HG03520 (cell line): ENCODE data around the gene ANKRD62.
"Not testable (repeated sequence)": the region's sequence is repeated elsewhere in the genome, so short reads cannot be mapped to it uniquely, and the experiment has no call there.

ENCODE experiments used
- ATAC-seq: cut with Tn5 transposase; IDR thresholded peaks from one replicate; pipeline ENCODE4 v1.9.1; 2021; ENCODE audit warnings: mild to moderate bottlenecking, moderate library complexity; ENCODE audit not compliant: unreplicated experiment

ANKRD62 gene

DNA sequence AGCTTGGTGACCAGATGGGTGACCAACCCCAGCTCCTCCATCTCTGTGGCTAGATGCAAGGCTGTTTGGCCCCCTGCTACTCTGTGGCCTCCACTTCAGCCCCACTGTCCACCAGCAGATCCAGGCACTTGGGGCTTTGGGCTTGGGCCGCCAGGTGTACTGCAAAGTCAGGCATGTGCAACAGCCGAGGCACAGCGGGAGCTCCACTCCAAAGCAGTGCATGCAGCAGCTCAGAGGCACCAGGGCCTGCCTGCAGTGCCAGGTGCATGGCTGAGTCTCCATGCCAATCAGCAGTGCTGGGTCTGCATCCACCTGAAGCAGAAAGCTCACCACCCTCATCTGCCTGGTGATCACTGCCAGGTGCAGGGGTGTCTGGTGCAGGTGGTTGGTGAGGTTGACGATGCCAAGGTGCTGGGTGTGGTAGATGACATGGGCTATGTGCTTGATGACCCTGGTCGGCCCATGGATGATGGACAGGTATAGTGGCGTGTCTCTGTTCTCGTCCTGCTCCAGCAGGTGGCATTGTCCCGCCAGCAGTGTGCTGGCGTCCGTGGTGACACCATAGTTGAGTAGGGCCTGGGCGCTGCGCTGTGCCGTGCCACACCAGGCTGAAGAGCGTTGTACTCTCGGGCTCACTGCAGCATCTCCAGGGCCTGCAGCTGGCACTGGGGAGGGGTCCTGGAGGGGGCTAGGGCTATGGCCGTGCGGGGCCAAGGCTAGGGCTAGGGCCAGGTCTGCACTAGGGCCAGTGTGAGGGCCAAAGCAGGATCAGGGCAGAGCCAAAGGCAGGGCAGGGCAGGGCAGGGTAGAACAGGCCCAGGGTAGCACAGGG lies 1.0 kb upstream of the ANKRD62 start:
- no peak for ATAC-seq

DNA sequence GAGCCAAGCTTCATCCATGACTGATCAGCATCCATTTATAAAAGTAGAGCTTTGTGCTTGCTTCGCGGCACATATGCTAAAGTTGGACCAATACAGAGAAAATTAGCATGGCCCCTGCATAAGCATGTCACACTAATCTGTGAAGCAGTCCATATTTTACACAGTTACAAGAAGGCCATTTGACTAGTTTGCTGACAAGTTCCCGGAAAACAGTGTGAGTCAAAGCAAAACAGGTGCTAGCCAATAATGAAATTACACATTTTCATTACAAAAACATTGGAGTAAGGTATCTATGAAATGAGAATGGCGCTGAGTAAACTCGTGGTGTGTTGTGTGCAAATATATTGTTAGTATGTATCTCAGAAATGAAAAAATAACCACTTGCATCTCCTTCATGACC lies 4.7 kb downstream of the ANKRD62 start:
- ATAC-seq = no peak

DNA sequence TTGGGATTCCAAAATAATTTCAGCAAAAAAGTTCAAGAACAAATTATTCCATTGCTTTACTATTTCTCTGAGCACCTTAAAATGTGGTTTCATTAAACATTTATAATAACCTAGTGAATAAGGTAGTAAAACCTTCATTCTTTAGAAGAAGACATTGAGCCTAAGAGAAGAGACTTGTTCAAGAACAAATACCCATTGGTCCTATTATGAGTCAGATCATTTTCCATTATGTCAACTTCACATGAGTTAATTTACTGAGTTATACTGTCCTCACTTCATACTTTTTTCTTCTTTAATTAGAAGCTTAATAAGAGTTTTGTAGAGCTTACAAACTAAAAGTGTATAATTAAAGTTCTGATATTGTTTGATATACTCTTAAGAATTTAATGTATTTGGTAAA lies 5.5 kb downstream of the ANKRD62 start:
- ATAC-seq = no peak

DNA sequence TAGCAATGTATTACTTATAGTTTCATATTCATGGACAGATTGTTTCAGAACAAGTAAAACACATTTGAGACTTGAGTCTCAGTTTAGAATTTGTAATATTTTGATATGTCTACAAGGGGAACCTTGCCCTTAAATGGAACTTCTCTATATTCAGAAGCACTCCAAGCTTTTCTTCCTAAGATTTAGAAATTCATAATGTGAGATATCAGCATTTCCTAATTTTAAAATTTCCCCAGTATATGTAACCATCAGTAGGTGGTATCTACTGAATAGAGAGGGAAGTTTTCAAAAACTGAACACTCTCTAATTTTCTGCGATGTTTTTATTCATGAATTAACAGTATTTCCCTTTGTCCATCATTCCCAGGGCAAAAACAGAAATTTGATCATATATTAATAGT lies 7.6 kb downstream of the ANKRD62 start:
- ATAC-seq = no peak

DNA sequence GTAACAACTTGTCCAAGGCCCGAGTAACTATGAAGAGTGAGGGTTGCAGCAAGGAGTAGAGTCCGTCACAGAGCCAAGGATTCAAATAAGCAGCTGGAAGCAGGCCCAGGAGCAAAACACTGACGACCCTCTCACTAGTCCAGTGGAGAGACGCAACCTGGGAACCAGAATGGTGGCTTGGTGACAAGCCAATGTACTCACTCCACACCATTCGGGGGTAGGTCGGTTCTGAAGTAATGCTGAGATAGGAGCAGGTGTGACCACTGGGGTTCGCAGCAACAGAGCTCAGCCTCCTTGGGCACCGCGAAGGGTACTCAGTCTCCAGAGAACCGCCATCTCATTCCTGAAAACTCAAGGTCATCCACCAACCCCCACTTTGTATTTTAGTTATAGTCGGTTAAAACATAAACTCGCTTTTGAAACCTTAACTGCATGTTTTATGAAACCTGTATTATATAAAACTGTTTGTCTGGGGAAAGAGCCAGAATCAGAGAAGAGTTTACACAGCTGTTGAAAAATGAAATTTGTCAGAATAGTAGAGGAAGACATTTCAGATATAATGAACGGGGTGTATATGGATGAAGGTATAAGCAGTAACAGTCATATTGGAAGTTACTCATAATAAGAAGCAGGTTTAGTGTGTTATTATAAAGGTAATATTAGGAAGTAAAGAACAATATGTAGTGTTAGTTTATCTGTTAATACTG lies 8.6 kb downstream of the ANKRD62 start:
- ATAC-seq = no peak

DNA sequence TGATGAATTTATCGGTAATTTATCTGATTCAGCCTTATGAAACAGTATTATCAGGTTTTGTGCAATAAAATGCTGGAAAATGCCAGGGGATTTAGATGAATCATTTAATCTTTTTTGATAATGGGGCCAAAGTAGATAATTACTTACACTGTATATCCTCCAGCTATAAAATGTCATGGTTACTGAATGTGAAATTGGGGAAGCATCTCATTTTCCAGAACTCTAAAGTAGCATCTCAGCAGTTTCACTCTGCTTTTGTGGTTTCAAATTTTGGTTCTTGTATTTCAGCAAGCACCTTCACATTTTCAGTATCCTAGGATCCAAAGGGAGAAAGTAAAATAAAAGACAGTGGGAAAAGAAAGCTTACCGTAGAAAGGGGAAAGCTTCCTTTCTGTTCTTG lies 12.8 kb downstream of the ANKRD62 start:
- ATAC-seq = no peak

DNA sequence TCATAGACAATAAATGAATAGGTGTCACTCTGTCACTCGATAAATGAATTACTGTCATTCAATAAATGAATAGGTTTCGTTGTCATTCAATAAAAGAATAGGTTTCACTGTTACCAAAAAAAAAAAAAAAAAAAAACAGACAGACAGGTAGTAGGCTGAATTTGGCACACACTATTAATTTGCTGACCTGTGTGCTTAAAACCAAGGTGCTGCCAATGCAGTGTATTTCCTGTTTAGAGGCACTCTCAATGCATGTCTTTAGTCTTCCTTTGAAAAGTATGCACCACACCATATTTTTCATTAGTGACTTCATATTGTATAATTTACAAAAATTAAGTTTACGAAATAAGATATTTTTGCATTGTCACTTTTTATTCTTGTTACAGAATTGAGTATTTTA lies 16.2 kb downstream of the ANKRD62 start:
- no peak for ATAC-seq

DNA sequence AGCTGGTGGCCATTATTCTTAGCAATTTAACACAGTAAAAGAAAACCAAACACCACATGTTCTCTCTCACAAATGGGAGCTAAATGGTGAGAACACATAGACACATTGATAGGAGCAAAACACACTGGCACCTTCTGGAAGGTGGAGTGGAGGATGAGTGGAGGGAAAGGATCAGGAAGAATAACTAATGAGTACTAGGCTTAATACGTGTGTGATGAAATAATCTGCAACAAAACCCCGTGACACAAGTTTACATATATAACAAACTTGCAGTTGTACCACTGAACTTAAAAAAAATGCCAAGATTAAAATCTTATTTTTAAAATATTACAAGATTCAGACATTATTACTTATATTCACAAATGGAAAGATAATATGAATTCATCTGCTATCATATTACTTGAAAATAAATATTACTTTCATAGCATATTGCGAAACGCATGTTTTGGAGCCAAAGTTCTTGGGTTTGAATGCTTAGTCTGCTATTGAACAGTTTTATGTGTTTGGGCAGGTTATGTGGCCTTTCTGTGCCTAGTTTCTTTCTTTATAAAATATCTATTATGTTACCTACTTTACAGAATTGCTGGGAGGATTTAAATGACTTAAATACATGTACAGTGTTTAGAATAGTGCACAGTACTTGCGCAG lies 20.5 kb downstream of the ANKRD62 start:
- ATAC-seq = no peak

DNA sequence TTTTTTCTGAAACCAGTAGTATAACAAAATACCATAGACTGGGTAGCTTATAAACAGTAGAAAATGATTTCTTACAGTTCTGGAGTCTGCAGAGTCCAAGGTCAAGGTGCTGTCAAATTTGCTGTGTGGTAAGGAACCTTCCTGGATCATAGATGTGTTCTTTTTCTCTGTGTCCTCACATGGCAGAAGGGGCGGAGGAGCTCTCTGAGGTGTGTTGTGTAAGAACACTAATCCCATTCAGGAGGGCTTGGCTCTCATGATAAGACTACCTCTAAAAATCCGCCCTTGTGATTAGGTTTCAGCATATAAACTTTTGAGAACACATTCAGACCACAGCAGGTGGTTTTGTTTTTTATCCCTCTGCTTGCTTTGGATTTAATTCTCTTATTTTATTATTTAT lies 25.7 kb downstream of the ANKRD62 start:
- ATAC-seq = no peak

DNA sequence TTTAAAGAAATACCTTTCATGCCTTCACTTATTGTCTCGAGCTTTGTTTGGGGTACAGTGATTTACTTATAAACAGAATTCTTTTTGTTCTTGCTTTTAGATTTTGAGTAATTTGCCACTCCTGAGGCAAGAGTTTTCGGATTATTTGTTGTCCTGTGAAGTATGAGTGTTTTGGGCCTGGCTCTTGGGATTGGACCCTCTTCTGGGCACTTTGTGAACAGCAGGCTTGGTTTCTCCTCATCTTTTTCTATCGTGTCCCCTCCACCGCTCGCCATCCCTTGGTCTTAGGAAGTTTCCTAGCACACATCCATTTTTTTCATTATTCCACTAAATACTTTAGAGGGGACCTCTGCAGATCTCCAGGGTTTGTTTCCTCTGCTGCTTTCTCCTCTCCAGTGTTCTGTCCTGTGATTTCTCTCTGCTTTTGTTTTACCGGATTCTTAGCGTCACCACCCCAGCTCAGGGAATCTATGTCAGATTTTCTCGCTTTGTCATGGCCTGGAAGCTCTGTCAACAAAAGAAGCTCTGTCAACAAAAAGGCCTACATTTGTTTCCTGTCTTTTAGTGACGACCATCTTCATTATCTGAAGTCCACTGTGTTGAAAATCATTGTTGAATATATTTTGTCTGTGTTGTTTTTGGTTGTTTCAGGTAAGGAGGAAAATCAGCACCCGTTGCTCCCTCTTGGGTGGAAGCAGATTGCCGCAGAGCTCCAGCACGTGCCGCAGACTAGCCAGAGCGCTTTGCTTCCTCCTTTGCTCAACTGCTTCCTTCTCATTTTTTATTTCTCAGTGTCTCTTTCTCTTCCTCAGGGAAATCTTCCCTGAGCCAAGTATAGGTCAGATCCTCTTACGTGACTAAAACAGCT lies 27.8 kb downstream of the ANKRD62 start:
- no peak for ATAC-seq

DNA sequence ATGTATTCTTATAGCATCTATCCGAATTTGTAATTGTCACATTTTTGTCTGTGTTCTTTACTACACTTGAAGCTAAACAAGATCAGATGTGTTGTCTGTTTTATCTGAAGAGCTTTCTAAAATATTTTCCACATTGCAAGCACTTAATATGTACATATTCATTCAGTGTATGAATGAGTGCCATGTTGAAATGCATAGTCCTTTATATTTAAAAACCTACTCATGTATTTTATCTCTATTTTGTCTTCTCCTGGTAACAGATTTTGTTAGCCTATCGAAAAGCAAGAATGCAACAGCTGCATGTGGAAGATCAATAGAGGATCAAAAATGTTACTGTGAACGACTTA lies 28.4 kb downstream of the ANKRD62 start:
- not testable (repeated sequence) for ATAC-seq

DNA sequence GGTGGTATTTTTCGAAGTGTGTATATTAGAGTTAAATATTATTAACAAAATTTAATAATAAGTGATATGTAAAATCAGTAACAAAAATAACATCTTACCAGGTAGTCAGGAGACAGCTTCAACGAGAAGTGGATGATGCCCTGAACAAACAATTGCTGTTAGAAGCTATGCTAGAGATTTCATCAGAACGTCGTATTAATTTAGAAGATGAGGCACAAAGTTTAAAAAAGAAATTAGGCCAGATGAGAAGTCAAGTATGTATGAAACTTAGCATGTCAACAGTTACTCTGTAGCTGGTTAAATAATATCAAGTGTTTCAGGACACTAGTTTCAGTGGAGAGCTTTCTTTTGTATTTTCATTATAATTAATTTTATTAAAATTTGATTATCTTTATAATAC lies 34.0 kb downstream of the ANKRD62 start:
- not testable (repeated sequence) for ATAC-seq

DNA sequence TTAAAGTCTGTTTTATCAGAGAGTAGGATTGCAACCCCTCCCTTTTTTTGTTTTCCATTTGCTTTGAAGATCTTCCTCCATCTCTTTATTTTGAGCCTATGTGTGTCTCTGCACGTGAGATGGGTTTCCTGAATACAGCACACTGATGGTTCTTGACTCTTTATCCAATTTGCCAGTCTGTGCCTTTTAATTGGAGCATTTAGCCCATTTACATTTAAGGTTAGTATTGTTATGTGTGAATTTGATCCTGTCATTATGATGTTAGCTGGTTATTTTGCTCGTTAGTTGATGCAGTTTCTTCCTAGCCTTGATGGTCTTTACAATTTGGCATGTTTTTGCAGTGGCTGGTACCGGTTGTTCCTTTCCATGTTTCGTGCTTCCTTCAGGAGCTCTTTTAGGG lies 45.2 kb downstream of the ANKRD62 start:
- ATAC-seq = not testable (repeated sequence)

DNA sequence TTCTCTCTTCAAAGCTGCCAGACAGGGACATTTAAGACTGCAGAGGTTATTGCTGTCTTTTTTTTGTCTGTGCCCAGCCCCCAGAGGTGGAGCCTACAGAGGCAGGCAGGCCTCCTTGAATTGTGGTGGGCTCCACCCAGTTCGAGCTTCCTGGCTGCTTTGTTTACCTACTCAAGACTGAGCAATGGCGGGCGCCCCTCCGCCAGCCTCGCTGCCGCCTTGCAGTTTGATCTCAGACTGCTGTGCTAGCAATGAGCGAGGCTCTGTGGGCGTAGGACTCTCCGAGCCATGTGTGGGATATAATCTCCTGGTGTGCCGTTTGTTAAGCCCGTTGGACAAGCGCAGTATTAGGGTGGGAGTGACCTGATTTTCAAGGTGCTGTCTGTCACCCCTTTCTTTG lies 47.2 kb downstream of the ANKRD62 start:
- not testable (repeated sequence) for ATAC-seq

DNA sequence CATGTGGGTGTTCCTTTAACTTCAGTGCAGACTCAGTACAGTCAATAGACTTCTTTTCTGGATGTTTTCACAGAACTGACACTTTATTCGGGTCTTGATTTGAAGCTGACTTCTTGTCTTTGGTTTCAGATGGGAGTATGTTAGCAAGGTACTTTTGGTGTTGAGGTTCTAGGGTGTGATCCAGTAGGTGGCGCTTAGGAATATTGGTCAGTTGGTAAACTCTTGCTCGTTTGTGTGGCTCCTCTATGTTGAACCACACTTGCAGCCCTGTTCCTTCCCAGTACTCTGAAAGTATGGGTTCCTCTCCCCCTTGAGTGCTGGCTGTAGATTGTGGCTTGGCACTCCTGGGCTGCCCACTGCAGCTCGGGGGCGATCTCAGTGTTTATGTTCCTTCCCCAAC lies 48.1 kb downstream of the ANKRD62 start:
- not testable (repeated sequence) for ATAC-seq

DNA sequence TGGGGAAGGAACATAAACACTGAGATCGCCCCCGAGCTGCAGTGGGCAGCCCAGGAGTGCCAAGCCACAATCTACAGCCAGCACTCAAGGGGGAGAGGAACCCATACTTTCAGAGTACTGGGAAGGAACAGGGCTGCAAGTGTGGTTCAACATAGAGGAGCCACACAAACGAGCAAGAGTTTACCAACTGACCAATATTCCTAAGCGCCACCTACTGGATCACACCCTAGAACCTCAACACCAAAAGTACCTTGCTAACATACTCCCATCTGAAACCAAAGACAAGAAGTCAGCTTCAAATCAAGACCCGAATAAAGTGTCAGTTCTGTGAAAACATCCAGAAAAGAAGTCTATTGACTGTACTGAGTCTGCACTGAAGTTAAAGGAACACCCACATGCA lies 55.8 kb downstream of the ANKRD62 start:
- ATAC-seq = not testable (repeated sequence)

DNA sequence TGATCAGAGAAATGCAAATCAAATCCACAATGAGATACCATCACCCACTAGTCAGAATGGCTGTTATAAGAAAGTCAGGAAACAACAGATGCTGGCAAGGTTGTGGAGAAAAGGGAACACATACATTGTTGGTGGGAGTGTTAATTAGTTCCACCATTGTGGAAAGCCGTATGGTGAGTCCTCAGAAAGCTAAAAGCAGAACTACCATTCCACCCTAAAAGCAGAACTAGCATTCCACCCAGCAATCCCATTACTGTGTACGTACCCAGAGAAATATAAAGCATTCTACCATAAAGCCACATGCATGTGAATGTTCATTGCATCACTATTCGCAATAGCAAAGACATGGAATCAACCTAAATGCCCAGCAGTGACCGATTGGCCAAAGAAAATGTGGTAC lies 60.7 kb downstream of the ANKRD62 start:
- no peak for ATAC-seq

DNA sequence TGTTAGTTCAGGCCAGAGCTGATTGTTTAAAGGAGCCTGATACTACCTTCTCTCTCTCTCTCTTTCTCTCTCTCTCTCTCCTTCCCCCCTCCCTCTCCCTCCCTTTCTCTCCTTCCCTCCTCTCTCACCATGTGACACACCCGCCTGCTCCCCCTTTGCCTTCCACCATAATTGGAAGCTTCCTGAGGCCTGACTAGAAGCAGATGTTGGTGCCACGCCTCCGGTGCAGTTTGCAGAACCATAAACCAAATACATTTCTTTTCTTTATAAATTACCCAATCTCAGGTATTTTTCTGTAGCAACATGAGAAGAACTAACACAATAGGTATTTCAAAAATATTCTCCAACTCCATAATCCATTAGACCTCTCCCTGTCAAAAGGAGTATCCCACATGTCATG lies 62.4 kb downstream of the ANKRD62 start:
- ATAC-seq = no peak

DNA sequence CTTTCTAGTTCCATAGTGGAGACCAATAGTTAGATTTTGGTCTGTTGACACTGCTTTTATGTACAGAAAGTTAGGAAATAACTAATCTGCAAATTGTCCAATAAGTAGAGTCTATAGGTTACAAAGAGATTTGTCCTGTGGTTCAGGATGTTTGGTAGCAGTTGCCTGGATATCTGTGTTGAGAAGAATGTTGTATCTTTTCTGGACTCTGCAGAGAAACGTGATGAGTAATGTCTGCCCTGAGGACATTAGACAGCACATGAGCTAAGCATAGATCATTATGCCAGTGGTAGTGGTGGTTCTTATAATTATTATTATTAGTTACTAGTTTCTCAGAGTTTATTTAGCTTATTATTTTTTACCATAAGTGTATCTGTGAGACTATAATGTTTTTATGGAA lies 65.8 kb downstream of the ANKRD62 start:
- no peak for ATAC-seq

DNA sequence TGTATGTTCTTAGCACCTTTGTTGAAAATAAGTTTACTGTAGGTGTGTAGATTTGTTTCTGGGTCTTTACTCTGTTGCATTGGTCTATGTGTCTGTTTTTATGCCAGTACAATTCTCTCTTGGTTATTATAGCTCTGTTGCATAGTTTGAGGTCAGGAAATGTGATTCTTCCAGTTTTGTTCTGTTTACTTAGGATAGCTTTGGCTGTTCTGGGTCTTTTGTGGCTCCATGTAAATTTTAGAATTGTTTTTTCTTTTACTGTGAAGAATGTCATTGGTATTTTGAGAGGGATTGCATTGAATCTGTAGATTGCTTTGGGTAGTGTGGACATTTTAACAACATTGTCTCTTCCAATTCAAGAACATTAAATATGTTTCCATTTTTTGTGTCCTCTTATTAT lies 69.1 kb downstream of the ANKRD62 start:
- ATAC-seq = no peak
